ENCODE data around the gene ADH1B. TPM values are rescaled to one million over a fixed set of nuclear protein-coding genes. Genes with fewer than 3 reads are reported as not detected.

The ADH1B gene
- total and polyA plus RNA-seq, 9 of the 15 experiments (the other 6 are each of a cell fraction or from before 2014, with no cell fraction given): 0.71 TPM; not detected in 8

- Histone ChIP-seq H3K9ac (ENCODE audit: insufficient read depth in 1 of 2, low read depth in 2 of 2, low read length in 2 of 2) (no peak overlapping the region), H3K36me3 (ENCODE audit: control insufficient read depth, insufficient read depth, low read length) (no peaks in the 10 kb centered on the region), H3K4me1 (replicated peaks in 1 of 2; ENCODE audit: control insufficient read depth in 2 of 2, insufficient read depth in 2 of 2, low read length in 2 of 2) (no peaks in the 10 kb centered on the region), H3K79me2 (ENCODE audit: control insufficient read depth, insufficient read depth, low read length) (no peaks in the 10 kb centered on the region), H4K20me1 (replicated peaks; ENCODE audit: control insufficient read depth, insufficient read depth, low read length) (no peaks in the 10 kb centered on the region), H3K27me3 (ENCODE audit: control insufficient read depth in 2 of 2, insufficient read depth in 2 of 2, low read length in 2 of 2) (no peaks in the 10 kb centered on the region), H3K9me3 (replicated peaks; ENCODE audit: control insufficient read depth, insufficient read depth, low read depth, low read length) (no peaks in the 10 kb centered on the region), H3K4me3 (no peak overlapping the region), H2AFZ (ENCODE audit: low read depth, low read length) (no peak overlapping the region), H3K9me1 (ENCODE audit: control insufficient read depth, insufficient read depth, low read length) (no peaks in the 10 kb centered on the region), H3K27ac (ENCODE audit: extremely low read depth, low read depth, low read length) (no peak overlapping the region), H3K4me2 (ENCODE audit: insufficient read depth, low read length) (no peak overlapping the region)
- TF ChIP-seq ZEB2 (IDR thresholded peaks at IDR 0.05) (no peak), RBM25 (IDR thresholded peaks at IDR 0.05; ENCODE audit: low read depth, low read length, severe bottlenecking) (no peak), BHLHE40 (IDR thresholded peaks at IDR 0.05; ENCODE audit: low read length) (no peak), ELF1 (tag; IDR thresholded peaks at IDR 0.05) (no peak), SP1 (CRISPR knock-in tag; IDR thresholded peaks at IDR 0.05) (no peak), ZNF232 (CRISPR knock-in tag; IDR thresholded peaks at IDR 0.05) (no peak)
- BruUV-seq (replicated peaks): no TSS peak
- no peak for FAIRE-seq
- ChIA-PET POLR2A (no interaction called here), CTCF (ENCODE audit: low intra/inter-chr PET ratio) (no interaction called here)
- intact Hi-C loops (cut with micrococcal nuclease) (no loop called here), in situ Hi-C loops (cut with MboI) (no loop called here)
- ATAC-seq: no peak
- no peak for DNase-seq (ENCODE audit: extremely low read depth in 1 of 4, low spot score in 3 of 4)
- 10% methylated on average over 2 of the region's 2 CpGs for WGBS (ENCODE audit: insufficient coverage, low coverage, missing lambda C conversion rate)
Measured at GRCh38 chr4:99273704-99274103, 47.5 kb downstream of the ADH1B start.

DNA sequence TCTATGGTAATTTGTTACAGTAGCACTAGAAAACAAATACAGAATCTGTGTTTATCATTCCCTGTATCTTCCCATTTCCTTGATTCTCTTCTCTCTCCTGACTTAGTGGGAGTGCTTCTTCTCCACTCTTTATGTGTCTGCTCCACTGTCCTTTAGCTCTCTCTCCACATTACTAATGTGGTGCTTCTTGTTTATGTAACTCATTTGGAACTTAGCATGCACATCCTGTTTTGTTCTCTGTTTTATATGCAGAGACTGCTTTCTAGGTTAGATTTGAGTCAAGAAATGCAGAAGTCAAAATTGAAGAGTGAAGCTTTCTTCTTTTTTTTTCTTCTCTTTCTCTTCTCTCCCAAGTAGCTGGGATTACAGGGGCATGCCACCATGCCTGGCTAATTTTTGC is 56.3 kb downstream of the ADH1B start:
- Histone ChIP-seq H4K20me1 (replicated peaks; ENCODE audit: control insufficient read depth, insufficient read depth, low read length) (no peaks in the 10 kb centered on the region), H2AFZ (ENCODE audit: low read depth, low read length) (no peak overlapping the region), H3K4me2 (ENCODE audit: insufficient read depth, low read length) (no peak overlapping the region), H3K9me3 (replicated peaks; ENCODE audit: control insufficient read depth, insufficient read depth, low read depth, low read length) (no peaks in the 10 kb centered on the region), H3K4me1 (replicated peaks in 1 of 2; ENCODE audit: control insufficient read depth in 2 of 2, insufficient read depth in 2 of 2, low read length in 2 of 2) (no peaks in the 10 kb centered on the region), H3K9me1 (ENCODE audit: control insufficient read depth, insufficient read depth, low read length) (no peaks in the 10 kb centered on the region), H3K27ac (ENCODE audit: extremely low read depth, low read depth, low read length) (no peak overlapping the region), H3K4me3 (no peak overlapping the region), H3K27me3 (ENCODE audit: control insufficient read depth in 2 of 2, insufficient read depth in 2 of 2, low read length in 2 of 2) (no peaks in the 10 kb centered on the region), H3K36me3 (ENCODE audit: control insufficient read depth, insufficient read depth, low read length) (no peaks in the 10 kb centered on the region), H3K9ac (ENCODE audit: insufficient read depth in 1 of 2, low read depth in 2 of 2, low read length in 2 of 2) (no peak overlapping the region), H3K79me2 (ENCODE audit: control insufficient read depth, insufficient read depth, low read length) (no peaks in the 10 kb centered on the region)
- ATAC-seq (no peak), DNase-seq (ENCODE audit: extremely low read depth in 1 of 4, low spot score in 3 of 4) (no peak), FAIRE-seq (no peak)
- ChIA-PET CTCF (ENCODE audit: low intra/inter-chr PET ratio) (no interaction called here), POLR2A (no interaction called here)
- BruUV-seq (replicated peaks): no TSS peak
- intact Hi-C loops (cut with micrococcal nuclease): no loop called here
- in situ Hi-C loops (cut with MboI): no loop called here
- TF ChIP-seq ILK (tag; IDR thresholded peaks at IDR 0.05; ENCODE audit: borderline replicate concordance, low read depth) (no peak), SIRT6 (IDR thresholded peaks at IDR 0.05; ENCODE audit: low read depth, low read length) (no peak), ZFP36 (IDR thresholded peaks at IDR 0.05; ENCODE audit: low read depth, low read length, partially characterized antibody) (no peak), ATF6 (CRISPR knock-in tag; IDR thresholded peaks at IDR 0.05) (no peak), GABPB2 (CRISPR knock-in tag; conservative IDR thresholded peaks at IDR 0.05) (no peak), TRIM24 (IDR thresholded peaks at IDR 0.05) (no peak)
- TF ChIP-seq, protein P1, sequence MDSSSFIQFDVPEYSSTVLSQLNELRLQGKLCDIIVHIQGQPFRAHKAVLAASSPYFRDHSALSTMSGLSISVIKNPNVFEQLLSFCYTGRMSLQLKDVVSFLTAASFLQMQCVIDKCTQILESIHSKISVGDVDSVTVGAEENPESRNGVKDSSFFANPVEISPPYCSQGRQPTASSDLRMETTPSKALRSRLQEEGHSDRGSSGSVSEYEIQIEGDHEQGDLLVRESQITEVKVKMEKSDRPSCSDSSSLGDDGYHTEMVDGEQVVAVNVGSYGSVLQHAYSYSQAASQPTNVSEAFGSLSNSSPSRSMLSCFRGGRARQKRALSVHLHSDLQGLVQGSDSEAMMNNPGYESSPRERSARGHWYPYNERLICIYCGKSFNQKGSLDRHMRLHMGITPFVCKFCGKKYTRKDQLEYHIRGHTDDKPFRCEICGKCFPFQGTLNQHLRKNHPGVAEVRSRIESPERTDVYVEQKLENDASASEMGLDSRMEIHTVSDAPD (CRISPR knock-in tag; IDR thresholded peaks at IDR 0.05): no peak

All from K562 (cell line).